Tibial artery (tissue), 4 donors: Measurements from ENCODE around the gene ITPR3.

Experiments
- DNase-seq, 2 donors: peaks; one replicate each; pipeline ENCODE4 v3.0.0-alpha.2; 2019
- H3K27ac ChIP-seq, 2 donors: fragments of 200-600 bp; sonication (generic) in 1 of 2; 1 replicate in 1 of 2; 2 replicates in 1 of 2; pipeline ENCODE4 v1.5.1; 2018 to 2019; ENCODE audit warnings: mild to moderate bottlenecking in 1 of 2
- H3K27me3 ChIP-seq, 2 donors: fragments of 200-600 bp; sonication (generic) in 1 of 2; one replicate each; pipeline versions ENCODE4 v1.5.1 to v1.6.0; 2016 to 2019
- H3K36me3 ChIP-seq, 3 donors: fragments of 200-600 bp; sonication (generic) in 2 of 3; one replicate each; pipeline ENCODE4 v1.5.1; 2016 to 2019; ENCODE audit warnings: mild to moderate bottlenecking in 2 of 3
- H3K4me1 ChIP-seq, 4 donors: fragments of 200-600 bp; sonication (generic) in 2 of 4; 1 replicate in 3 of 4; 2 replicates in 1 of 4; pipeline ENCODE4 v1.5.1; 2016 to 2019
- H3K4me3 ChIP-seq, 2 donors: fragments of 200-600 bp; sonication (generic) in 1 of 2; 1 replicate in 1 of 2; 2 replicates in 1 of 2; pipeline ENCODE4 v1.5.1; 2018 to 2019; ENCODE audit warnings: mild to moderate bottlenecking in 2 of 2
- H3K9me3 ChIP-seq, 3 donors: fragments of 200-600 bp; sonication (generic) in 1 of 3; one replicate each; pipeline ENCODE4 v1.5.1; 2016 to 2019
- CTCF ChIP-seq, 2 experiments: fragments of 200-600 bp in 1 of 2; fragments of 450-650 bp in 1 of 2; IDR thresholded peaks; one replicate each; pipeline ENCODE4 v1.5.1; 2017 to 2019; ENCODE audit warnings: antibody characterized with exemption in 2 of 2, mild to moderate bottlenecking in 1 of 2, moderate library complexity in 1 of 2
- intact Hi-C: fragments of 100-400 bp; cut with DNase I; formaldehyde crosslinking; loops from one replicate; pipeline ENCODE4 v1.15.0; 2023; ENCODE audit warnings: low total_unique reads

ITPR3 gene

GRCh38 chr6:33682341-33682740, 61.2 kb downstream of the ITPR3 start:
- H3K36me3 ChIP-seq = peaks cover 0 to 96% (median 38%) of the 10 kb centered on the region in 3 donors
- no peaks in the 10 kb centered on the region for H3K27me3 ChIP-seq
- intact Hi-C loops = no loop called here
- H3K27ac ChIP-seq = no peak overlapping the region
- no peak for DNase-seq
- no peak for TF ChIP-seq CTCF (IDR thresholded peaks at IDR 0.05)
- H3K4me1 ChIP-seq = no peaks in the 10 kb centered on the region
- no peak overlapping the region for H3K4me3 ChIP-seq
- H3K9me3 ChIP-seq = no peaks in the 10 kb centered on the region

- peaks cover 0 to 96% (median 45%) of the 10 kb centered on the region in 3 donors for H3K36me3 ChIP-seq
- no peak overlapping the region for H3K4me3 ChIP-seq
- no peak overlapping the region for H3K27ac ChIP-seq
- DNase-seq = no peak
- H3K27me3 ChIP-seq = no peaks in the 10 kb centered on the region
- no peaks in the 10 kb centered on the region for H3K4me1 ChIP-seq
- H3K9me3 ChIP-seq = no peaks in the 10 kb centered on the region
- TF ChIP-seq CTCF (IDR thresholded peaks at IDR 0.05) = no peak
- intact Hi-C loops = no loop called here
Observed at GRCh38 chr6:33683051-33683571, 62.0 kb downstream of the ITPR3 start.

GRCh38 chr6:33683576-33684427, 62.7 kb downstream of the ITPR3 start:
- Histone ChIP-seq H3K4me1 (no peaks in the 10 kb centered on the region), H3K4me3 (no peak overlapping the region), H3K36me3 (peaks cover 0 to 96% (median 52%) of the 10 kb centered on the region in 3 donors), H3K27me3 (no peaks in the 10 kb centered on the region), H3K9me3 (no peaks in the 10 kb centered on the region), H3K27ac (no peak overlapping the region)
- TF ChIP-seq CTCF (IDR thresholded peaks at IDR 0.05) = no peak
- DNase-seq = no peak
- intact Hi-C loops = no loop called here

GRCh38 chr6:33684428-33684896, 63.3 kb downstream of the ITPR3 start:
- no peaks in the 10 kb centered on the region for H3K27me3 ChIP-seq
- intact Hi-C loops = no loop called here
- no peaks in the 10 kb centered on the region for H3K4me1 ChIP-seq
- H3K4me3 ChIP-seq = no peak overlapping the region
- H3K27ac ChIP-seq = no peak overlapping the region
- no peaks in the 10 kb centered on the region for H3K9me3 ChIP-seq
- H3K36me3 ChIP-seq = peaks cover 0 to 96% (median 59%) of the 10 kb centered on the region in 3 donors
- no peak for DNase-seq
- no peak for TF ChIP-seq CTCF (IDR thresholded peaks at IDR 0.05)

GRCh38 chr6:33684983-33685382, 63.9 kb downstream of the ITPR3 start:
- Histone ChIP-seq H3K9me3 (no peaks in the 10 kb centered on the region), H3K27me3 (no peaks in the 10 kb centered on the region), H3K4me3 (no peak overlapping the region), H3K36me3 (peaks cover 0 to 94% (median 59%) of the 10 kb centered on the region in 3 donors), H3K4me1 (no peaks in the 10 kb centered on the region), H3K27ac (no peak overlapping the region)
- DNase-seq = no peak
- intact Hi-C loops = no loop called here
- no peak for TF ChIP-seq CTCF (IDR thresholded peaks at IDR 0.05)
